Stimulated activated naive CD8-positive, alpha-beta T cell treated with anti-CD3 and anti-CD28 coated beads, Interleukin-15, Interleukin-2, amounts not matched to agents 100 U/mL and 50 U/mL, for 24 hours (primary cell): ENCODE results near the gene CTNNBL1.

Experiments used
- ATAC-seq: fragments of 150-1000 bp; cut with Tn5 transposase; one replicate; pipeline ENCODE4 v1.10.0; 2021
- DNase-seq: peaks from one replicate; pipeline ENCODE4 v3.0.0; 2021

The CTNNBL1 gene

DNA sequence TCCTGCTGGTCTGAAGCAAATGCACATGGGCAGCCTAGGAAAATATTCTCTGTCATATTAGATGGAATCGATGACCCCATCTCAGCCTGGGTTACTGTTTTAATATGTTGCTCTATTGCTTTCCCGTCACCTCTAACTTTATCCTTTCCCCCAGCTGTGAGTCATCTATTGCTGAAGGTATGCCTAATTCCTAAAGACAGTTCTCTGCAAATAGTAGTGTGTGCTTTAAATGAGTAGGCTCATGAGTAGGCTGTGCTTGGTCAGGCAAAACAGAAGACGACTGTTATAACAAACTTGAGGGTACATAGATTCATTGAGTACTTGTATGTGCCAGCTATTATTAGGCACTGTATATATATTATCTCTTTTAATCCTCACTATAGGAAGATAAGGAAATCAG, 47.2 kb downstream of the CTNNBL1 start:
- DNase-seq (no peak), ATAC-seq (no peak)

DNA sequence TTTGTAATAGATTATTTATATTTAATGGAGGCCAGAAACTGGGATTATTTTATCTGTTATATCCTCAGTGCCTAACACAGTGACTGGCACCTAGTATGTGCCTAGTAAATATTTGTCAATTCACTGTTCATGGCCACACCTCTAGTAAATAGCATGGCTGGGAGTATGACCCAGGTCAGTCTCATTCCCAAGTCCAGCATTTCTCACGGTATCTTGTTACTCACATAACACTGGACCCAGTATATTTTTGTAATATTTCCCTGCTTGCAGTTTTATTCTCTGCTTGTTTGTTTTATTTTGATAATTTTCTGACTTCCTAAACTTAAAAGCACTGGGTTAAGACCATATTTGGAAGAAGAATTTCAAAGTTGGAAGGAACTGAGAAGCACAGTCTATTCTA, 47.7 kb downstream of the CTNNBL1 start:
- ATAC-seq (no peak), DNase-seq (no peak)

DNA sequence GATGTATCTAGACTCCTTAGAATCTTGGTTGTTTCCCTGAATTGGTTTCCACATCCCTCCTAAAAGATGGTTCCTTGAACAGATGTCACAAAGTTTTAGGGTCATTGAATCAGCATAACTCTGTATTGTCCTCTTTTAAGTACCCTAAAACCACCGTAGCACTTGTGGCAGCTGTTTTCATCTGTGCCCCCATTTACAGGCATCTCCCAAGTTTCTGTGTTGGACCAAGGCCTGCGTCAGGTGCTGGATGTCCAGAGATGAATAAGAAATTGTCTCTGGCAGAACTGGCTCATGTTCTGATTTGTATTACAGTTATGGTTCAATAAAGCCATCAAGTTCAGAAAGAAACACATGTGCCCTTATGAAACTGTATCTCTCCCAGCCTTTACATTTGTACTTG, 48.3 kb downstream of the CTNNBL1 start:
- ATAC-seq (no peak), DNase-seq (no peak)

DNA sequence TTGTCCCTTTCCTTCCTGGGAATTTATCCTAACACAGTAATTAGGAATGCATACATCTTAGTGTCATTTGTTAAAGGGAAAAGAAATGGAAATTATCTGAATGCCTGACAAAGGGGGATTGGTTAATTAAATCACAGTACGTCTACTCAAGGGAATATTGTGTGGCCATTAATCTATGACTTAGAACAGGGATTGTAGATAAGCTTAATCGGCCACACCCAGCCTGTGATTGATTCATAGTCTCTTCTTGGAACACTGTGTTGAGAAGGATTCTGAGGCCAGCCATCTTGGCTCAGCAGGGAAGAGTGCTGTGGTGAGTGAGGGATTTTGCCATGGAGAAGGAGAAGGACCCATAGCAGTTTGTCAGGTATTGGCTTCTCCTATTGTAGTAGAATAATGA, 50.5 kb downstream of the CTNNBL1 start:
- ATAC-seq: no peak

DNA sequence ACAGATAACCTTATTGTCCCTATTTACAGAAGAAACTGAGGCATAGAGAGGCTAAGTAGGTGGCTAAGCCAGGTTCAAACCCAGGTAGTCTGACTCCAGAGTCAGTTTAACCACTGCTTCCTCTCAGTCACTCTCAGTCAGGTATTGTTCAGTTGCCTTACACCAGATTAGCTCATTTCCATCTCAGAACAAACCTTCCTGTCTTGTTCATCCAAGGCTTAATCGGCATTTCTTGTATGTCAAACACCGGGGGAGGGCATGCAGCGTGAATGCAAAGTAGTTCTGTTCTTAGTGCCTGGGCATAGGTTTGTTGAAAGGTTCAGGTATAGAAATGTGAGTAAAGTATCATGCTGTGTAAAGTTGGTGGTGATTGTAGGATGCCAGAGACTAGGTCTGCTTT, 51.7 kb downstream of the CTNNBL1 start:
- DNase-seq: no peak
- ATAC-seq: no peak

More for the DNA sequence above, 50.5 kb downstream of the CTNNBL1 start:
- DNase-seq: no peak

DNA sequence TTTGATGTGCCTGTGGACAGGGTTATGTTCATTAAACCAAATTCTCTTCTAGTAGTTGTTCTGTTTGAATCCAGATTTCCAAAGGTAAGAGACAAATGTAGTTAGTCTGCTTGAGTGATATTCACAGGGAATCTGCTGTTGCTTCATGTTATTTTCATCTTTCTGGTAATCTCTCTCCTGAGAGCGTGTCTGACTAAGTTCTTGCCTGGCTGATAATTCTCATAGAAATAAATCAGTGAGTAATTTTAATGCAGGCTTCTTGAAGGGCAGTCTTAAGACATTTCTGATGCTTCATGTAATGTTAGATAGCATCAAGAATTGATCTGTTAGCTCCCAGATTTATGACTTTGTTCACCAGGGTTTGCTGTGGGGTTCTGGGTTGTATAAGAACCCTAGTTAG, 54.2 kb downstream of the CTNNBL1 start:
- ATAC-seq (no peak), DNase-seq (no peak)

DNA sequence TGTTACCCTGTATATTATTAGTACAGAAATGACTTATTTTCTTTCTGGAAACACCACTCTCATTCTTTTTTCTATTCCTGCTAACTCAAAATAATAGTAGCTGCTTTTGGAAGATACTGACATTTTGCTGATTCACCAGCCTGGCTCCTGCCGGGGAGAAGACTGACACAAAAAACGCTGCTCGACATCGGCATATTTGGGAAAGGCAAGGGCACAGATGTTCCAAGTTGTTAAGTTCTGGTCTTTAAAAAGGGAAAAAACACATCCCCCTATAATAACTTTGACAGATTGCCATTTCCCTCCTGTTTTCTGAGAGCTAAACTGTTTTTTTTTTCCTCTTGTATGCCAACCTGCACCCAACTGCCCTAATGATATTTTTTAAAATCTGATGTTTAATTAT, 55.4 kb downstream of the CTNNBL1 start:
- DNase-seq: no peak

DNA sequence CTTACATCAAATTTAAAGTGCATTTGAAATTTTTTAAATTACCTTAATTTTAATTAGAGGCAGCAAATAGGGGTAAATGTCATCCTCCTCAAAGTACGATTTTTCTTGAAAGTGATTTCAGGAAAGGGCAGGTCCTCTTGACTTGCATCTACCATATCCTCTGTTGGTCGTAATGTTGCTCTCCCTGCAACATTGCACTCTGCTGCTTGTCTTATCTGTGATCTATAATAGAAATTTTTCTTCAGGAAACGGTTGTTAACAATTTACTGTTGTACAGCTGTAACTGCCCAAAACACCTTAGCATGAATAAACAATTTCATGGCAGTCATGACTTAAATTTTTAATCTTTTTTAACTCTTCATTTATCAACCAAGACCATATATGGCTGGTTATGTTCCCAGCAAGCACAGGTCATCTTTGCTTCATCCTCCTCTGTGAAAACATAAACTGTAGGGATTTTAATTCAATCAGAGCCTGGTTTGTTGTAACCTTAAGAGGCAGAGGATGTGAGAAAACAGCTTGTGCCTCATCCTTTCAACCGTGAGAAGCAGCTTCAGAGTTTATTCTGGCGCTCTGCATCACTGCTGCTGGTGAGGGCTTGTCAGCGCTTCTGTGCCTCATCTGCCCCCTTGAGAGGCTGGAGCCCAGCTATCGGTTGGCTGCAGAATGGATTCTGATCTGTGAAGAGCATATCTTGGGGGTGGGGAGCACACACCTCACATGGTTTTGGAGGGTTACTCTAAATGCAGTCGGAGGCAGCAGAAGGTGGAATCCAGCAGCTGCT, 56.0 kb downstream of the CTNNBL1 start:
- DNase-seq (no peak), ATAC-seq (no peak)

More for the DNA sequence above, 55.4 kb downstream of the CTNNBL1 start:
- ATAC-seq: no peak

DNA sequence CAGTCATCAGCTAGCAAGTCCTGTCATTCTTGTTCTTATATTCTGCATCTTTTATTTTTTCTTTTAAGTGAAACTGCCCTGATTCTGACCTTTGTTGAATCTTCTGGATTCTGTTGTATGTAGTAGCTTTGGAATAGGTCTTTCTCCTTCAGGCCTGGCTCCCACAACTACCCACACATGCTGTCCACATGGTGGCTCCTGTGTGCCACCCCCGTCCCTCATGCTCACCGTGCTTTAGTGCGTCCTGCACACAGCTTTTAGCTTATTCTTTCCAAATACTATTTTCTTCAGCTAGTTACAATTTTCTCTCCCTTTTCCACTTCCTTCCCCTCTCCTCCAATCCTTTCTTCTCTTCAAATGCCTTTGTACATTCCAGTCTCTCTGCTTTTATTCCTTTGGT, 61.8 kb downstream of the CTNNBL1 start:
- ATAC-seq: no peak
- DNase-seq: no peak

DNA sequence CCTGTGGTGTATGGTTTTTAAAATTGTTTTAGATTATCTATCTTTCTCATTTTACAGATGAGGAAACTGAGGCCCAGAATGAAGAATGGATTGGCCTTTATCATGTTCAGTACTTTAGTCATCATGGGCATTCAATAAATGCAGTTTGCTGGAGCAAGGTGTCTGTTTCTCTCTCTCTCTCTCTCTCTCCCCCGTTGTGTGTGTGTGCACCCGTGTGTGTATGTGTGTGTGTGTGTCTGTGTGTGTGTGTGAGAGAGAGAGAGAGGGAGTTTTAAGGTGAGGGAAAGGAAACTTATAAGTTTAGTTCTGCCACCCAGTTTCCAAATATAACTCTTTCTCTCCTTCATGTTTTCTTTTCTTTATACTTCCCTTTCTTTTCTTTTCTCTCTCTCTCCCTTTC, 62.4 kb downstream of the CTNNBL1 start:
- ATAC-seq: no peak
- DNase-seq: no peak

DNA sequence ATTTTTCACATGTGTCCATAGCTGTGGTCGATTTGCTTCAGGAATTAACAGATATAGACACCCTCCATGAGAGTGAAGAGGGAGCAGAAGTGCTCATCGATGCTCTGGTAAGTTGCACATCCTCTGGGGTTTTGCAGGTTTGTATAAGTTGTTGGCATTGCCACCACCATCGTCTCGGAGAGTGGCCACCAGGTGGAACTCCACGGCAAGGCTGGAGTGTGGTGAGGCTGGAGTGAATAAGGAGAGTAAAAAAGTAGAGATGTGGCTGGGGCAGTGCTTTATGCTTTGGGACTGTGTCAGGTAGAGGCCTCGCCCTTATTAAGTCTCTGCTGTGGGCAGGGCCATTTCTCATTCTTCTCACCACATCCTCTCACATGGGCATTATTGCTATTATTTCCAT, 63.7 kb downstream of the CTNNBL1 start:
- DNase-seq (no peak), ATAC-seq (no peak)

DNA sequence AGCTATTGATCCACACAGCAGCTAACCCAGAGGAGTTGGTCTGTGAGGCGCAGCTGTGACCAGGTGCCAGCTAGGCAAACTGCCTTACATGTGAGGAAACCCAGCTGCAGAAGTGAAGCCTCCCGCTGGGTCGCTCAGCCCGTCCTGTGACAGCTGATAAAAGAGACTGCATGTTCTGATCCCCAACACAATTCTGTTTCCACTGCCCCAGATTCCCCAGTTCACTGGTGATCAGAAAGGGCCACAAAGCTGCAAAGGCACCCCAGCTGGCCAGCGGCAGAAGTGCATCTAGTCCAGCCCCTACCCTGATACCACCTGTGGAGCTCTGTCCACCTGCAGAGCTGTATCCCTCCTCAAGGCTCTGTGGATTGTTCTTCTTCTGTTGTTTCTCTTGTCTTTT, 64.5 kb downstream of the CTNNBL1 start:
- ATAC-seq: no peak
- DNase-seq: no peak

DNA sequence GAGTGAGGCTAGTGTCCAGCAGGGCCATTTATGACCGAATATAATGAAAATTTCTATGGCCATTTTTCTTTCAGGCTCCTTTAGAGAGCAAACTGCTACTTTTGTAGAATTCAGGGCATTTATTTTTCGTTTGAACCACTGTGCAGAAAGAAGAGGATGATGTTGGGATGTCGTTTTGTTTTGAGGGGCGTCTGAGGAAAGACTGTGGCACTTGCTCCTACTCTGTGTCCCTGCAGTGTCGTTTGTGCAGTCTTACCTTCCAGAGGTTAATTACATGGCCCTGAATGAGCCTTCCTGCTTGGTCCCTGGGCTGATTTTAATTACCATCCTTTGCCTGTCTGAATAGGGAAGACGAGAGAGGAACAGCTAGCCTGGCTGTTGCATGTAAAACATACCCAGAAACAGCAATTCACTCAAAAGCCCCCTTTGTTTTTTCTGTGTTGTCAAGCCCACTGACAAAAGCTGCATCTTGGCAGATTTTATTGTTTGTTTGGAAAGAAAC, 65.3 kb downstream of the CTNNBL1 start:
- no peak for ATAC-seq
- no peak for DNase-seq

DNA sequence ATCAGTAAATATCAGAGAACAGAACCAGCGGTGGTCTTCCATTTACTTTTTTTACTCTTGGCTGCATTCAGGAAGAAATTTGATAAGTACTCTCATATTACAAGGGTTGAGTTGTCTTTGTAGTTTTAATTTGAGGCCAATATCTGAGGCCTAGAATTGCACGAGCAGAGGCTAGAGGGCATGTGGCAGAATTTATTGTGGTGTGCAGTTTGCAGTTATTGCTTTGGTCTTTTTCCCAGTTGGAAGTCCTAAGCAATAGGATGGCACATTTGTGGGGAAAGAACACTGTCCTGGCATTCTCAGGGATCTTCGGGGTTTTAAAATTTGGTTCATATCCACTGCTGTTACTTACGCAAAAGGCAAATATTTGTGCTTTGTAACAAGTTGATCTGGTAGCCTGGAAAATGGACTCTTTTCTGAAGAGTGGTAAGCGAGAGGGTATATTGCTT, 66.0 kb downstream of the CTNNBL1 start:
- DNase-seq (no peak), ATAC-seq (no peak)

DNA sequence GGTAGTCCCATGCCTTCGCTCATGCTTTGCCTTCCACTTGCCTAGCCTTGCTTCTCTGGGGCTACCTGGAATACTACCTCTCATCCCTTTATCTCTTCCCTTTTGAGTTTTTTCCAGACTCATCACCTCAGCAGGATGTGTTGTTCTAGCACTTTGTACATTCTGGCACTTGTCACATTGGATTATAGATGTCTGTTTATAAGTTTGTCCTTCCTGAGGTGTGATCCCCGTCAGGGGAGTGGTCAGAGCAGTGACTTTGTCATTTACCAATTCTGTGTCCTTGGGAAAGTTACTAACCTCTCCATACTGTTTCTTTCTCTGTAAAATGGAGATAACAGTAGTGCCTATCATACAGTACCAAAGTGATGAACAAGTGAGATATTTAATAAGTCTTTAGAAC, 66.5 kb downstream of the CTNNBL1 start:
- no peak for DNase-seq
- no peak for ATAC-seq

DNA sequence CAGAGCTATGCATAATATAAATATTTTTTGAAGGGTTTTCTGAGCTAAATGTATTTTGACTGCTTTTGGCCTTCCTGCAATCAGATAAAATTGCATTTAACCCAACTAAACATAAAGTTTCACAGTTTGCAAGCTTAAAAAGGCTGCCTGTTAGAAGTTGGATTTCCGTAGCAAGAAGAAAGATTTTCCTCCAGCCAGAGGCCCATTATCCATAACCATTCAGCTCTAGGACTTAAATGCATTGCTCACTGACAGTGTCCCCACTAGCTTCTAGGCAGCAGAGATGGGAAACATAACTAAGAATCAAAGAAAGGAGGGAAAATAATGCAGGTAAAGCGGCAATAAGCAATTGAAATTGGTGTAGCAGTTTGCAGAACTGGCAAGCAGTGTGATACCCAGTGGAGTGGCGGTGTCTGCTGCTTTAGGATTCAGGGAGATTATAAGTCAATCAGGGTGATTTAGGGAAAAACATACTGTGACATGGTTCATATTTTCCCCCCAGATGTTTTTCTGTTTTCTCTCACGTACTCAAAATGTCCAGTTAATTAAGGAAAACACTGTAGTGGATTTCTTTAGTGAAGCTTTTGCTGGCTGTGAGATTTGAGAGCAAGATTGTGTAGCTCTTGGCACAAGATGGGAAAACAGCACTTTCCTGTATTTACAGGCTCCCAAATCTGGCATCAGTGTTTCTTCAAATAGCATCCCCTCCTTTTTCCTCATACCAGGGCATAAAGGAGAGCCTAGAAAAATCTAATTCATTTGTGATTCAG, 69.1 kb downstream of the CTNNBL1 start:
- no peak for ATAC-seq

DNA sequence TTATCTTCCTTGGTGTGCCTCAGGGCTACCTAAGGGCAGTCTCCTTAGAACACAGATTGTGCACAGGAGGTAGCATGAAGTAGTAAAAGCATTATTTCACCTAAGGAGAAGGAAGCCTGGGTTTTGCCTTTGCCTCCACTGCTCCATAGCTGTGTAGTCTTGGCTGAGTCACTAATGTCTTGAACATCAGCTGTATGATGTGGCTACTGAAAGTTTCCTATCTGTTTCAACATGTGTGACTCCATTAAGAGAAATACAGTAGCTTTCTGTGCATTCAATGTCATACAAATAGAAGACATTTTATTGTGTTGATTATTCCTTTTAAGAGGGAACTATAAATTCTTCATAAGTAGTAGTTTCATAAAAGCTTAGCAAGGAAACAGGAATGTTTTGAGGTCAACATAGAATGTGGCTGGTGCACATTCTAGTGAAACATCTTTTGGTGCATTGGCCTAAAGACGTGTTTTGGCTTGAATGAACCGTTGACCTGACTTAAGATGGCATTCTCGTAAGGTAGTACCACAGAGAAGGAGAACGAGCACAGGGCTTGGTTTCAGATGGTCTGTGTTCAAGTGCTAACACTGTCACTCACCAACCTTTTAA, 70.6 kb downstream of the CTNNBL1 start:
- DNase-seq (no peak), ATAC-seq (no peak)

More for the DNA sequence above, 69.1 kb downstream of the CTNNBL1 start:
- DNase-seq: no peak

DNA sequence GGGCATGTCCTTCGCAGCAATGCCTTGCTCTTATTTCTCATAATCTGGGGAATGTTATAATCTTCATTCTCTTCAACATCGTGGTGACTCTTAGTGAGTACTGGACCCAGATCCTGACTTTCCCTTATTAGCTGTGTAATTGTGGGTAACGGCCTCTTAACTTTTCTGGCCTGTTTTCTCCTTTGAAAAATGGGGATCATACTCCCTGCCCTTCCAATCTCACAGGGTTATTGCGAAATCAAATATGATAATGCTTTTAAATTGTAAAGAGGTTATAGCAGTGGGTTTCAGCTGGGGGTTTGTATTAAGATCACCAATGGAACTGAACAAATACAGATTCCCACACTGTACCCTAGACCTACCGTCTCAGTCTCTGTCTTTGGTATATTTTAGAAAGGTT, 77.1 kb downstream of the CTNNBL1 start:
- no peak for DNase-seq
- no peak for ATAC-seq

DNA sequence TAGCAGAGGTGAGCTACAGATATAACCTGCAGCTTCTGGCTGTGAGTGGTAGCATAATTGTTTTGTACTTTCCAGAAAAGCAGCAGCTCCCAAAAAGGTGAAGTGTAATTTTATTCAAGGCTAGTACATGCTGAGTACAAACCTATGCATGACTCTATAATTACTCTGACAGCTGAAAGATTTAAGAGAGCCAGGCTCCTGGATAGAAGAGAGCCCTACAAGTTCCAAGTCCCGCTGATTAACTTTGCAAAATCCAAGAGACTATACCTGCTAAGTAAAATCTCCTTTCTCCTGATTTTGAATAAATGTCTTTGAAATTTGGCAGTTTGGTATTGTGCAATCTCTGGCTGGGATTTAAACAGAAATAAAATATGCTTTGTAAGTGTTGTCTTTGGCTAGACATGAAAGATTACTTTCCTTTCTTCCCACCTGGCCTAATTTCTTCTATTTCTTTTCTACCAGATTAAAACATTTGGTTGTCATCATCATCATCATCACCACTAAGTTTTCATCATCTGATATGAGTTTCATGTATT, 79.5 kb downstream of the CTNNBL1 start:
- DNase-seq: no peak
- ATAC-seq: no peak

DNA sequence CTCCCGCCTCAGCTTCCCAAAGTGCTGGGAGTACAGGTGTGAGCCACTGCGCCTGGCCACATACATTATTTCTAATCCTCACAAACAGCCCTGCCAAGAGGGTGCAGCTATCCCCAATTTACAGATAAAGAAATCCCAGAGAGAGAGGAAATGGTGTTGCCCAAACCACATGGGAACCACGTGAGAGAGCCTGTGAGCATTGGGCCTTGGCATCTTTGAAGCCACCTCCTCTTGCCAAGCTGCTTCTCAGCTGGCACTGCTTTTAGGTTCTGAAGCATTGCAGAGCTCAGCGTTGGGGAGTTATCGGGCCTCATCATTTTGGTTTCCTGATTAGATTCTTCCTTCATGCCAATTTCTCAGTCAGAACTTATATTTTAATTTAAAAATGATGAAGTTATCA, 80.3 kb downstream of the CTNNBL1 start:
- no peak for ATAC-seq
- no peak for DNase-seq

DNA sequence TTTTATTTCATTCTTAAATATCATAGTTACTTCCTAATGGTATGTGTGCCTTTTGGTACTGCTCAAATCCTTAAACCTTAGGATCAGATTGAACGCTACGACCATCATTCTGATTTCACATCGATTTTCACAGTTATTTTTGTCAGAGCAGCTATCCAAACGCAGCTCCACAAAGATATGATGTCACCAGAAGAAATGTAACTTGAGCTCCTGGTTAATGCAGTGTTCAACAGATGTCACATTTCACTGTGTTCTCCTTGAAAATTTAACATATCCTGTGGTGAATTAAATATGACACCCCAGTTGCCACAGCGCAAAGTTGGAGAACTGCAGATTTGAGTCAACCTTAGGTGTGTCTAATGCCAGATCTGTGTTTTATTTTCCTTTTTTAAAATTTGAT, 81.4 kb downstream of the CTNNBL1 start:
- no peak for ATAC-seq
- DNase-seq: no peak

DNA sequence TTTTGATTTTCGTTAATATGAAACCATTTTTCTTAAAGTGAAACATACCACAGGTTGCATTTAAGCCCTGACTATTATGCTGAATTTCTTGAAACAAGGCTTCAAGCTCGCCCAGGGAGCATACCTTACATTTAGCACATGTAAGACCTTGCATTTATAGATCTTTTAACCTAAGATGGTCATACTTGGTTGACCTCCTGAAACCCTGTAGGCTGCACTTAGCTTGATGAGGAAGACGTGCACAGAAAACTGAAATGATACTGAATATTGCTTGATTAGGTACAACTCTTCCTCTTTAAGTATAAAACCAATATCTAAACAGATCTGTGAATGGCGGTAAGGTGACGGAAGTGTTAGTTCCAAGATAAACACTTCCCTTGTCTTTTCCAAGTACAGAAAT, 82.2 kb downstream of the CTNNBL1 start:
- no peak for DNase-seq
- no peak for ATAC-seq

DNA sequence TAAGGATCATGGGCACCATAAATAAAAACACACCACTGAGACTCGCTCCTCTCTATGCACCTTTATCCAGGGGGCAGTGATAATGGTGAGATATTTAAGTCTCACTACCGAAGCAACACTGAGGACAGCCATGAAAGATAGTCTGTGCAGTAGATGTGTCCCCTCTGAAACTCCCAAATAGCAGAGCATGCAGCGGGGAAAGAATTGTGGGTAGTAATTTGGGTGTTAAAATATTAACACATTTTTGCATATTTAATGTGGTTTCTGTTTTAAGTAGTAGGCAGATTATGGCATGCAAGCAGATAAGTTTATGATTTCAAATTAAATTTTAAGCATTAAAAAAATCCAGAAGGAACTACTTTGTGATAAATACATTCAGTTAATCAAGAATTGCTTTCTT, 82.7 kb downstream of the CTNNBL1 start:
- ATAC-seq (no peak), DNase-seq (no peak)
